Endothelial cell of umbilical vein (primary cell): ENCODE results near the gene PLEKHG3.

ENCODE experiments used
- CTCF ChIP-seq, 2 donors: IDR thresholded peaks; 1 replicate in 1 of 2; 2 replicates in 1 of 2; pipeline ENCODE4 v1.5.1; 2011; ENCODE audit warnings: low read length in 2 of 2, mild to moderate bottlenecking in 2 of 2, moderate library complexity in 2 of 2, control low read depth in 1 of 2, inconsistent platforms in 1 of 2, low read depth in 1 of 2; ENCODE audit not compliant: insufficient read depth in 1 of 2; ENCODE audit errors: extremely low read depth in 1 of 2
- EZH2 ChIP-seq: IDR thresholded peaks from 2 replicates; pipeline ENCODE4 v1.6.1; 2012; ENCODE audit warnings: borderline replicate concordance, low read depth, mild to moderate bottlenecking, moderate library complexity, low read length, inconsistent platforms; ENCODE audit not compliant: severe bottlenecking
- FOS ChIP-seq: IDR thresholded peaks from 2 replicates; pipeline ENCODE4 v1.6.1; 2011; ENCODE audit warnings: mild to moderate bottlenecking, low read length, moderate library complexity, borderline replicate concordance; ENCODE audit not compliant: insufficient read depth
- GATA2 ChIP-seq: IDR thresholded peaks from 2 replicates; pipeline ENCODE4 v1.7.0; 2011; ENCODE audit warnings: low read depth, mild to moderate bottlenecking, moderate library complexity, mixed read lengths, low read length; ENCODE audit not compliant: insufficient read length, insufficient read depth
- JUN ChIP-seq: IDR thresholded peaks from 2 replicates; pipeline ENCODE4 v1.6.1; 2011; ENCODE audit warnings: borderline replicate concordance, low read depth; ENCODE audit not compliant: insufficient read length, insufficient read depth
- MAX ChIP-seq: IDR thresholded peaks from 2 replicates; pipeline ENCODE4 v1.6.1; 2011; ENCODE audit not compliant: insufficient read depth, insufficient read length
- POLR2A ChIP-seq: IDR thresholded peaks from 2 replicates; pipeline ENCODE4 v1.6.1; 2012; ENCODE audit warnings: low read depth, mild to moderate bottlenecking, control low read depth, low read length
- POLR2AphosphoS5 ChIP-seq: IDR thresholded peaks from 2 replicates; pipeline ENCODE4 v1.6.1; 2012; ENCODE audit warnings: low read depth, mild to moderate bottlenecking, control low read depth, low read length, moderate library complexity; ENCODE audit not compliant: insufficient read depth

- TF ChIP-seq CTCF (IDR thresholded peaks at IDR 0.05; ENCODE audit: extremely low read depth in 1 of 2, insufficient read depth in 1 of 2, low read depth in 1 of 2, low read length in 2 of 2) (no peak), POLR2AphosphoS5 (no peak), POLR2A (no peak), EZH2 (no peak), JUN (no peak), FOS (no peak), MAX (no peak), GATA2 (no peak)
Measured at GRCh38 chr14:64760916-64761315, 56.7 kb downstream of the PLEKHG3 start.
